Activated naive CD8-positive, alpha-beta T cell treated with anti-CD3 and anti-CD28 coated beads for 36 hours (primary cell): ENCODE results near the gene BOLA1. TPM values are rescaled to one million over a fixed set of nuclear protein-coding genes. Genes with fewer than 3 reads are reported as not detected.
"Not testable (repeated sequence)": the region's sequence is repeated elsewhere in the genome, so short reads cannot be mapped to it uniquely, and the experiment has no call there.

Source experiments
- DNase-seq: peaks from one replicate; pipeline ENCODE4 v3.0.0; 2021
- H3K27ac Mint-ChIP-seq: one replicate; pipeline ENCODE4 v1.8.0; 2022; ENCODE audit warnings: mild to moderate bottlenecking, moderate library complexity, mixed read lengths
- H3K27me3 Mint-ChIP-seq: one replicate; pipeline ENCODE4 v1.8.0; 2022; ENCODE audit warnings: mild to moderate bottlenecking, mixed read lengths
- H3K36me3 Mint-ChIP-seq: one replicate; pipeline ENCODE4 v1.8.0; 2021; ENCODE audit warnings: mild to moderate bottlenecking, mixed read lengths
- H3K4me1 Mint-ChIP-seq: one replicate; pipeline ENCODE4 v1.8.0; 2021; ENCODE audit warnings: mixed read lengths
- H3K4me3 Mint-ChIP-seq: one replicate; pipeline ENCODE4 v1.8.0; 2022; ENCODE audit warnings: mild to moderate bottlenecking, moderate library complexity, mixed read lengths
- H3K9me3 Mint-ChIP-seq: one replicate; pipeline ENCODE4 v1.8.0; 2022; ENCODE audit warnings: mixed read lengths
- total RNA-seq, 2 experiments: library from RNA; stranded (reverse); gene quantifications; one replicate each; pipeline ENCODE4 v1.2.3, GENCODE V29; 2021

BOLA1 gene
- total RNA-seq, 2 experiments from 2014 or later: 20.6 to 22.6 TPM

DNA sequence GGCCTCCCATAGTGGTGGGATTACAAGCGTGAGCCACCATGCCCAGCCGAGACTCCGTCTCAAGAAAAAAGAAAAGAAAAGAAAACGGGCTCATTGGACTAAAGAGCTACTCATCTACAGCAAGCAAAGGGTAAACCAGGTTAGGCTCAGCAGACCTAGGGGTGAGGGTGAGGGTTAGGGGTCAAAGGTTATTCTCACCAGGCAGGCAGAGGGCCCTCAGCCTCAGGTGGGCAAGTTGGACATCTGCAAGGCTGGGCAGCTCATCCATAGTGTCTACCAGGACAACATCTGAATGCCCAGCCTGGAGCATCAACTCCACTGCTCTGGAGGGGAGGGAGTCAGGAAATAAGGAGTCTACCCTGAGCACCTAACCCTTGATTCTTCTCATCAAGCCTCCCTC, 33.8 kb downstream of the BOLA1 start:
- Mint-ChIP-seq H3K4me1 (peaks cover 22% of the 10 kb centered on the region), H3K27me3 (peaks cover 3% of the 10 kb centered on the region), H3K27ac (no peak overlapping the region), H3K36me3 (peaks cover 2% of the 10 kb centered on the region), H3K9me3 (no peaks in the 10 kb centered on the region), H3K4me3 (no peak overlapping the region)
- DNase-seq: no peak

- no peak overlapping the region for H3K27ac Mint-ChIP-seq
- H3K4me1 Mint-ChIP-seq: peaks cover 25% of the 10 kb centered on the region
Observed at GRCh38 chr1:149934356-149934755, 35.0 kb downstream of the BOLA1 start.

GRCh38 chr1:149936170-149936991, 37.0 kb downstream of the BOLA1 start, which contains the start of gene MTMR11:
TSS of gene MTMR11 (minus strand) at chr1:149936879. CDS start at chr1:149936647, 232 bp downstream.
- Mint-ChIP-seq H3K27me3 (peaks cover 3% of the 10 kb centered on the region), H3K9me3 (no peaks in the 10 kb centered on the region), H3K4me1 (peaks cover 32% of the 10 kb centered on the region), H3K36me3 (no peaks in the 10 kb centered on the region), H3K4me3 (peak within 1 kb of the TSS; percentile 11), H3K27ac (peak within 1 kb of the TSS; percentile 47)
- DNase-seq: no peak

More at GRCh38 chr1:149934356-149934755, 35.0 kb downstream of the BOLA1 start:
- Mint-ChIP-seq H3K27me3 (peaks cover 3% of the 10 kb centered on the region), H3K9me3 (no peaks in the 10 kb centered on the region), H3K36me3 (peaks cover under 1% of the 10 kb centered on the region), H3K4me3 (no peak overlapping the region)
- no peak for DNase-seq

DNA sequence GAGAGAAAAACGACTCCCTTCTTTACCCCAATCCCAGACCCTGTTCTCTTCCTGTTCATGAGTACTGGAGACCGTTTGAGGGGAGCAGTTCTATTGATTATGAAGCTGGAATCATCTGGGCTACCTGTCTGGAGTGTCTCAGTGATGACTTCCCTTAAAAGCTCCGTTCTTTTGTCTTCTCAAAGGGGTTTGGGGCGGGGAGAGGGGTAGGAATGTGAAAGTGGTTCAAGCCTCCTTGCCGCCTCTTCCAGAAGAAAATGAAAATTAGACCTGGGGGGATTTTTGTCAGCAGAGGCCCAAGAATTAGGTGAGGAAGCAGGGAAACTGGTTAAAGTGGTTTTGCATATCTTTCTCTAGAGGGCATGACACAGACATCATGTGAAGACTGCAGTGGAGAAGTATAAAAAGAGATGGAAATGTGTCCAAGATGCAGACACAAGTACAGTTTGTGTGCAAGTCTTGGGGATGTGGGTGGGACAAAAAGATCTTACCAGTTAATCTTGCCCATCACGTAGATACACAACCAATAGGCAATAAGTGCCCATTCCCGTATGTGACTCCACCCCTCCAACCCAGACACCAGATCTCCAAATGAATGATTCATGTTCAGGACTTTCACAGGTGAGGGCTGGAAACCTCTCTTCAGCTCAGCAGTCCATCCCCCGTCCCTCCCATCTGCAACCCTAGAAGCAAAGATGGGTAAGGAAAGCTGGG, 37.8 kb downstream of the BOLA1 start:
- Mint-ChIP-seq H3K4me3 (peak overlapping the region; percentile 11), H3K27ac (peak overlapping the region; percentile 47), H3K27me3 (peaks cover 3% of the 10 kb centered on the region), H3K9me3 (no peaks in the 10 kb centered on the region), H3K4me1 (peaks cover 31% of the 10 kb centered on the region), H3K36me3 (no peaks in the 10 kb centered on the region)
- no peak for DNase-seq

- H3K27me3 Mint-ChIP-seq: peaks cover 3% of the 10 kb centered on the region
- H3K36me3 Mint-ChIP-seq: no peaks in the 10 kb centered on the region
- peak overlapping the region; percentile 23 for H3K4me3 Mint-ChIP-seq
- peaks cover 31% of the 10 kb centered on the region for H3K4me1 Mint-ChIP-seq
- H3K9me3 Mint-ChIP-seq: no peaks in the 10 kb centered on the region
- H3K27ac Mint-ChIP-seq: peak overlapping the region; percentile 47
- peak; percentile 34 for DNase-seq
Observed at GRCh38 chr1:149937759-149938158, 38.4 kb downstream of the BOLA1 start.

DNA sequence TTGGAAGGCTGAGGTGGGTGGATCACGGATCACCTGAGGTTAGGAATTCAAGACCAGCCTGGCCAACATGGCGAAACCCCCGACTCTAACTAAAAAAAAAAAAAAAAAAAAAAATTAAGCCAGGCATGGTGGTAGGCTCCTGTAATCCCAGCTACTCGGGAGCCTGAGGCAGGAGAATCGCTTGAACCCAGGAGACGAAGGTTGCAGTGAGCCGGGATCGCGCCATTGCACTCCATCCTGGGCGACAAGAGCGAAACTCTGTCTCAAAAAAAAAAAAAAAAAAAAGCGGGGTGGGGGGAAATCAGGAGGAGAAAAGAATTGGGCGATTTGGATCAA, 39.3 kb downstream of the BOLA1 start:
- not testable (repeated sequence) for H3K9me3 Mint-ChIP-seq, H3K36me3 Mint-ChIP-seq, H3K4me3 Mint-ChIP-seq

GRCh38 chr1:149940427-149940826, 41.1 kb downstream of the BOLA1 start:
- Mint-ChIP-seq H3K4me3 (no peak overlapping the region), H3K27ac (no peak overlapping the region), H3K36me3 (peaks cover 13% of the 10 kb centered on the region), H3K9me3 (no peaks in the 10 kb centered on the region), H3K27me3 (no peaks in the 10 kb centered on the region), H3K4me1 (peaks cover 35% of the 10 kb centered on the region)
- no peak for DNase-seq

More for the DNA sequence above, 39.3 kb downstream of the BOLA1 start:
- peak overlapping the region; percentile 68 for H3K27ac Mint-ChIP-seq
- H3K27me3 Mint-ChIP-seq, DNase-seq: not testable (repeated sequence)
- peaks cover 33% of the 10 kb centered on the region for H3K4me1 Mint-ChIP-seq

DNA sequence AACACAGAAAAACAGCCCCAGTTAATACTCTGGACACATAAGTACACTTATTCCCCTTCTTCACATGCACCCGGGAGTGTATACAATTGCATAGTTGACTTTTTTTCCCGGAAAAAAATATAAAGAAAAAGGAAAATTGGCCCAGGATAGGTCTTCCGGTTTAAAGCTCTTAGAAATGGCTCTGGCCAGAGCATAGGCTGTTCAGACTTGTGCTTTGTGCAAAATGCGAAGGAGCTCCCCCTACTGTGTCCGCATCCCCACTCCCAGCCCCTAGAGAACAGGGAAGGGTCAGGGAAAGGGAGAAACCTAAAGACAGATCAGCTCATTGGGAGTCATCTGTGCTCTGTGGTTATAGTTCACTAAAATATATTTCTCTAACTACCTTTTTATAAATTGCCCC, 42.8 kb downstream of the BOLA1 start:
- H3K27me3 Mint-ChIP-seq: no peaks in the 10 kb centered on the region
- peaks cover 16% of the 10 kb centered on the region for H3K36me3 Mint-ChIP-seq
- peaks cover 32% of the 10 kb centered on the region for H3K4me1 Mint-ChIP-seq
- no peak overlapping the region for H3K4me3 Mint-ChIP-seq
- no peak overlapping the region for H3K27ac Mint-ChIP-seq
- no peak for DNase-seq
- H3K9me3 Mint-ChIP-seq: no peaks in the 10 kb centered on the region

DNA sequence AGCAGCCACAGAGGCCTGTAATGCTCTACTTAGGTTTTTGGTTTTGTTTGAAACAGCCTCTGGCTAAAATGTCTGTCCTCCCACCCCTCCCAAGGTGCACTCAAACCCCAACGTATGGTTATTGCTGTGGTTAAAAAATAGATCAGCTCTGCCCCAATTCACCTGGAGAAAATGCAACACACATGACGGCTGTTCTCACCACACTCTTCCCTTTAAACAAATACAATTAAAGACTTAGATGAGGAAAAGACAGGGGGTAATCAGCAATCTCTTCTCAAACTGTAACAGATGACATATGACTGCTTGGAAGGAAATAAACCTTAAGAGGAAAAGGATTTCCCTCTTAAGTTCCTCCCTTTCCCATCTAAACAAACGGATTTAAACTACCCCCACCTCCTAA, 43.5 kb downstream of the BOLA1 start:
- no peak for DNase-seq
- Mint-ChIP-seq H3K4me1 (peaks cover 25% of the 10 kb centered on the region), H3K9me3 (no peaks in the 10 kb centered on the region), H3K4me3 (no peak overlapping the region), H3K27me3 (no peaks in the 10 kb centered on the region), H3K36me3 (peaks cover 16% of the 10 kb centered on the region), H3K27ac (no peak overlapping the region)

GRCh38 chr1:149945206-149945605, 45.8 kb downstream of the BOLA1 start:
- DNase-seq: no peak
- no peak overlapping the region for H3K4me3 Mint-ChIP-seq
- H3K27ac Mint-ChIP-seq: no peak overlapping the region
- H3K9me3 Mint-ChIP-seq: no peaks in the 10 kb centered on the region
- no peaks in the 10 kb centered on the region for H3K27me3 Mint-ChIP-seq
- peaks cover 5% of the 10 kb centered on the region for H3K4me1 Mint-ChIP-seq
- H3K36me3 Mint-ChIP-seq: peaks cover 21% of the 10 kb centered on the region

DNA sequence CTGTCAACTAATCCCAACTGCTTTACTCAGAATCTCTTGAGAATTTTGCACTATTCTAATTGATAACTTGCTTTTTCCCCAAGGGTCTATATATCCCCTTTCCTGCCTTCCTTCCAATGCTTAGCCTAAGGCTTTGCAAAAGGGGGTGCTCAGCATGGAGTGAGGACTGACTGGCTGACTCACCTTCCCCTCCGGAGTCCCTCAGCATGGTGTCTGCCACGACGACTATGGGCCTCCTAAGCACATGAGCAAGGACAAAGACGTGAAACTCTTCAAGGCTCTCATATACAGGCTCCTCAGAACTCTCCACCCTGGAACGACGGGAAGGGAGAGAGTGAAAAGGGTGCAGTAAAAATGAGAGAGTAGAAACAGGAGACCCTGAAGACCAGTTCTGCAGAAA, 50.5 kb downstream of the BOLA1 start:
- H3K9me3 Mint-ChIP-seq: no peaks in the 10 kb centered on the region
- no peak overlapping the region for H3K27ac Mint-ChIP-seq
- peaks cover 31% of the 10 kb centered on the region for H3K36me3 Mint-ChIP-seq
- H3K4me3 Mint-ChIP-seq: no peak overlapping the region
- no peaks in the 10 kb centered on the region for H3K27me3 Mint-ChIP-seq
- H3K4me1 Mint-ChIP-seq: no peaks in the 10 kb centered on the region
- DNase-seq: no peak

Other genes with a start within 250 kb of the BOLA1 start
- gene FCGR1A, start 116.9 kb upstream of the BOLA1 start, total RNA-seq: not detected
- gene SV2A, start 18.3 kb downstream of the BOLA1 start, total RNA-seq: 10 to 100 TPM; 12.5 to 12.8 TPM
- 100 to 1,000 TPM; 111 to 112 TPM for gene SF3B4, start 28.2 kb downstream of the BOLA1 start, total RNA-seq
- 1 to 10 TPM in 1 of 2 experiments, under 1 TPM in 1; 0.94 to 1.8 TPM for gene MTMR11, start 37.3 kb downstream of the BOLA1 start, total RNA-seq
- gene OTUD7B, start 111.2 kb downstream of the BOLA1 start, total RNA-seq: 10 to 100 TPM; 21.9 to 23.2 TPM
- gene VPS45, start 168.2 kb downstream of the BOLA1 start, total RNA-seq: 10 to 100 TPM; 22.9 to 23.0 TPM